ENCODE results near the gene DHRS7B.
"Not testable (repeated sequence)": the region's sequence is repeated elsewhere in the genome, so short reads cannot be mapped to it uniquely, and the experiment has no call there.

DHRS7B gene

DNA sequence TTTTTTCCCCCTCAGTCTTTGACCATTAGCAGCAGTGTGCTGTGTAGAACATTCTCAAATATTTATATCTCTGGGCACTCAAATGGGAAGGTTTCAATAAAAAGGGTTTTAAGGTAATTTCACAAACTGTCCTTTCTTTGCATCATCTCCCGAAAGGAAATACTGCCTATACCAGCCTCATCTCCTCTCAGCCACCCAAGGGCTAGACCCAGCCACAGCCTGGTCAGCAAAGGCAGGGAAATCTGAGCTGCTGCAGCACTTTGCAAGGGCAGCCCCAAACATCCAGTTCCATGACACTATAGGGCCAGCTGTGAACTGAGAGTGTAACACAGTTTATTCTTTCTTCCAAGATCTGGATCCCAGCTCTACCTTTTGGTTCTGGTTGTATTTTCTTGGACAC is 58.3 kb downstream of the DHRS7B start:
- no peak for DNase-seq

DNA sequence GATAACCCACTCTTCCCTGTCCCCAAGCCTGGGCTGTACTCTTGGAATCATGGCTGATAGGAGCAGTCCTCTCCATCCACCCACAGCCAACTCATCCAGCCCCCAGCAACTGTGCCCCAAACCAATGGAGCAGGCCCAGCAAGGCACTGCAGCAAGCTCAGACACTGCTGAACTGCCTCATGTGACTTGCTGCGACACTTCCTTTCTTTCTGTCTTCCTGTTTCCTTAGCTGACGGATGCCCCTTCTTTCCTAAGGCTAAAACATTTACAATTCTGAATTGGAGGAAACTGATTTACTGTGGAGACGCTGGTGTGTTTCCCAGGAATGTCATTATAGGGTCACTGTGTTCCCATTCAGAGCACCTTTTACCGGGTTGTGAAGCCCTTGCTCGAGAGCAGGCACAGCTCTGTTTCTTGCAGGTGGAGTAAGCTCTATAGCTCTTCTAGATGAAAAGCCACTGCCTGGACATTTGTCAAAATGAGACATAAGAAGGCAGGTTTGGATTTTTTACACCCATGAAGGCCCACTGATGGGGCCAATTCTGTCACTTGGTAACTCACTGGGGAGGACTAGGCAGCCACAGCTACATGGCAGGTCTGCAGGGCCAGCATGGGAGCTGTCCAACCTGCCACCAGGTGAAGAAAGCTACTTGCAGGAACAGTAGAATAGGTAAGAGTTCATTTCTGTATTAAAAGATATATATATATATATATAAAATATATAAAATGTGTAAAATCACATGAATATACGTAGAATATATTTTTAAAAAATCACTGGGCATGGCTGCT is 59.8 kb downstream of the DHRS7B start:
- DNase-seq, result no peak

DNA sequence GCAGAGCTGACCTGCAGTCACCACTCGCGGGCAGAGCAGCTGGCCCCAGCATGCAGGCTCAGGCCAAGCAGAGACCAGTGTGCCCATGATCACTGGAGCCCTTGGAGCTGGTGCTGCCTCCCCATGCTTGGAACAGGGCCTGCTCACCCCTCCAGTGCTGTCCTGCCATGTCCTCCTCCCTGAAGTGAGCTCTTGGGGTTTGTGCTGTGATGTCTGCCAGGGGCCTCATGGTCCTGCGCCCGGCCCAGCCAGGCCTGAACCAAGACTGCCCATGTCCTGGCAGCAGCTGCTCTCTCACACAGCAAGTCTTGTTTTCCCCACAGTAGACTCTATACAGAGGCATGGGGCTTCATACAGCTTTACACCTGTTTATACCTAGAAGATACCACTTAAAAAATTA is 62.6 kb downstream of the DHRS7B start:
- no peak for DNase-seq

- no peak for DNase-seq
Observed at GRCh38 chr17:21190078-21190477, 63.3 kb downstream of the DHRS7B start.

GRCh38 chr17:21191698-21192097 is 64.9 kb downstream of the DHRS7B start:
- no peak for DNase-seq

GRCh38 chr17:21192414-21192813 is 65.7 kb downstream of the DHRS7B start:
- not testable (repeated sequence) for DNase-seq

- no peak for DNase-seq
Observed at GRCh38 chr17:21193031-21193430, 66.3 kb downstream of the DHRS7B start.

- DNase-seq, result no peak
Observed at GRCh38 chr17:21194226-21194625, 67.5 kb downstream of the DHRS7B start.

- DNase-seq, result no peak
Observed at GRCh38 chr17:21194703-21195102, 67.9 kb downstream of the DHRS7B start.

GRCh38 chr17:21196126-21196525 is 69.4 kb downstream of the DHRS7B start:
- DNase-seq, result no peak

DNA sequence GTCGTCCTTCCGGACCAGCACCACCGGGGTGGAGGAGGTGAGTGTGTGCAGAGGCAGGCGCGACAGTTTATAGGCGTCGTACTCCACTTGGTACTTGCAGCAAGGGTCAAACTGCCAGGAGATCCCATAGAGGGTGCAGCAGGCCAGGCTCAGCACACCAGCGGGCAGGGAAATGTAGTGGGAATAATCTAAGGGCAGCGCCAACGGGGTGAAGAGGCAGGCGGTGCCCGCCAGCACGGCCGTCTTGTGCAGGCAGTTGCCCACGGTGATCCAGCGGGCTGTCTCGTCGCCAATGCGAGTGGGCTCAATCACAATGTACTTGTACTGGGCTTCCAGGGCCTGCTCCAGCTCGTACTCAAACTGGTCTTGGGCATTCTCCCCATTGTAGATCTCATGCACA is 71.6 kb downstream of the DHRS7B start:
- no peak for DNase-seq

DNA sequence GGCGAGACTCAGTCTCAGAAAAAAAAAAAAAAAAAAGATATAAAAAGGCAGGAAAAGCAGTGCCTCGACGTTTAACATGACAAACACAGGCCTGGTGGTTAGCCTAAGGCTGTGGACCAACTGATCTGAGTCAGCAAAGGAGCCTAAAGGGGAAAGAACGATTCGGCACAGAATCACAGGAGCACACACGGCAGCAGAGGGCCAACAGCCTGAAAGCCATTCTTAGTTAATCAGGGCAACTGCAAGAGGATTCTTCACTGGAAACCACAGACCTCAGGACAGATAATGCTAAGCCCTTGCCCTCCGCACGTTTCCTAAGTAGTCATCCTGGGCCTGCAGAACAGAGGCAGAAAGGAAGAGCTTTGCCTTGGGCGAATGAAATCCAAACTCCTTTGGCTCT is 72.5 kb downstream of the DHRS7B start:
- no peak for DNase-seq

GRCh38 chr17:21199856-21200255 is 73.1 kb downstream of the DHRS7B start:
- no peak for DNase-seq

DNA sequence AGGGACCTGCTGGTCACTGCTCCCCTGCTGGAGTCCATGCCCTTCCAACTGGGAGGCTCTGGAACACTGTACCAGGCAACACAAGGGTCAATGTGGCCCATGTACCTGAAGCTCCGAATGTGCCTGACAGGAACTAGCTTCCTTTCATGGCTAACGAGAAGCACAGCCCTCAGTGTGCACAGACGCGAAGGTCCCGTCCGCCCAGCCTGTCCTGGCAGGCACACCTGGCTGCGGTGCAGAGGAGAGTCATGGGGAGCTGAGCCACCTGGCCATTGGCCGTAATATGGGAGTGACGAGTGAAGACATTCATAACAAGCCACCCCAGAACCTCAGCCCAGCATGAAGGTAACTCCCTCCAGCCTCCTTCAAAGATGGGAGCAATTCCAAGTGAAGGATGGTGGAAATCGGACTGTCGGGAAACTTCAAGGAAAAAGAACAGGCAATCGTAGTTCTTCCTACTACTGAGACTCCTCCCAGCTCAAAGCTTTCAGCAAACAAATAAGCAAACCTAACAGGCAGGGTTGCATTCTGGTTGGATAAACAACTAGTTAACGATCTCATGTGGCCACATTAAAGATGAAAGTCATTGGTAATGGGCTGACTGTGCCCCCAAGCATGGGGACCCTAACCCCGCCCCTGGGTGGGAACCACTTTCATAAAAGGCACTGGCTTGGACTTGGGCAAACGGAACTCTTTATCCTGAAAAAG is 74.0 kb downstream of the DHRS7B start:
- DNase-seq, result no peak

- DNase-seq, result no peak
Observed at GRCh38 chr17:21201298-21201595, 74.5 kb downstream of the DHRS7B start.

- no peak for DNase-seq
Observed at GRCh38 chr17:21201874-21202273, 75.1 kb downstream of the DHRS7B start.

DNA sequence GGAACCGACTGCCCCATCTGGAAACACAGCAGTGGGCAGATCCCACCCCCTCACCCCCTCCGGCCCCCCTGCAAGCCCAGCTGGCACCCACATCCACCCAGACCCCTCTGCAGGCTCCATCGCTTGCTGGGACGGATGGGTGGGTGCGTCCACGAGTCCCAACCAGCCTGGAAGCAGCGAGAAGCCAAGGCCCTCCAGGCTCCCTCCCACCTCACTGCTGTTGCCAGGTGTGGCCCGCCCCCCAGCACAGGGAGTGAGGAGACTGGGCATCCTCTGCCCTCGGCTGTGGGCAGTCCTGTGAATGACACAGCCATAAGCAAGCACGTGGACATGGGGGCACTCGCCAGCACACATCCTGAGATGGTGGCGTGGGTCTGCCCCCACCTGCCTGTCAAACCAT is 75.7 kb downstream of the DHRS7B start:
- no peak for DNase-seq

GRCh38 chr17:21204935-21205334 is 78.2 kb downstream of the DHRS7B start:
- DNase-seq, result no peak

DNA sequence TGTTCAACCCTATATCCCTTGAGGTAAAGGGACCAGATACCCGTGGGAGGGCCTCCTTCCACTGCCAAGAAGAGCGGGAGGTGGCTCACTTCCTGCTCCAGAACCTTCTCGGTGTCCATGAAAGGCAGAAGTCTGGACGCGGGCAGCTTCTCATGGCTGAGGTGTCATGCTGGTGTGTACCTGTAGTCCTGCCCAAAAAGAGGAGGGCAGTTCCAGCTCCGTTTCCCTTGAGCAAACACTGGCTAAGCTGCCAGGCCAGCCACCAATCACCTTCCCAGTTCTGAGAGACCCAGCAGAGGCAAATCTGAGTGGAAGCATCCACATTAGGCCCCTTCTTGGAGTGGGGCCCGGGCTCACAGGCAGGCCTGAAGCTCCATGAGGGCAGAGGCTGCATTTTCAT is 81.6 kb downstream of the DHRS7B start:
- DNase-seq, result no peak

DNA sequence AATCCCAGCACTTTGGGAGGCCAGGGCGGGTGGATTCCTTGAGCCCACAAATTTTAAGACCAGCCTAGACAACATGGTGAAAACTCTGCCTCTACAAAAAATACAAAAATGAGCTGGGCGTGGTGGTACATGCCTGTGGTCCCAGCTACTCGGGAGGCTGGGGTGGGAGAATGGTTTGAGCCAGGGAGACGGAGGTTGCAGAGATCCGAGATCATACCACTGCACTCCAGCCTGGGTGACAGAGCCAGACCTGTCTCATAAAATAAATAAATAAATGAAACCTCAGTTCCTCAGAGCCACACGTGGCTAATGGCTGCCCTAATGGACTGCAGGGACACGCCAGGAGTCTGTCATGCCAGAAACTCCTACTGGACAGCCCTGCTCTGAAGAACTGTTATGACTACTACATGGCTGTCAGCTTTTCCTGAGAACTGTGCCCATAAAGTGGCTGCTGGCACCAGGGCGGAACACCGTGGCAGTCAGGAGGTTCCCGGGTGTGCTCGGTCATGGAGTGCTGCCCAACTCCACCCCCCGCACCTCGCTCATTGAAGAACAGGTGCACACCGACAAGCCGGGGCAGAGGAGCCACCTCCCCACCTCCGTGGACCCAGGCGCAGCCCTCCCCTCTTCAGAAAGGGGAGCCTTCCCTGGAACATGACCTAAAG is 82.9 kb downstream of the DHRS7B start:
- no peak for DNase-seq

DNA sequence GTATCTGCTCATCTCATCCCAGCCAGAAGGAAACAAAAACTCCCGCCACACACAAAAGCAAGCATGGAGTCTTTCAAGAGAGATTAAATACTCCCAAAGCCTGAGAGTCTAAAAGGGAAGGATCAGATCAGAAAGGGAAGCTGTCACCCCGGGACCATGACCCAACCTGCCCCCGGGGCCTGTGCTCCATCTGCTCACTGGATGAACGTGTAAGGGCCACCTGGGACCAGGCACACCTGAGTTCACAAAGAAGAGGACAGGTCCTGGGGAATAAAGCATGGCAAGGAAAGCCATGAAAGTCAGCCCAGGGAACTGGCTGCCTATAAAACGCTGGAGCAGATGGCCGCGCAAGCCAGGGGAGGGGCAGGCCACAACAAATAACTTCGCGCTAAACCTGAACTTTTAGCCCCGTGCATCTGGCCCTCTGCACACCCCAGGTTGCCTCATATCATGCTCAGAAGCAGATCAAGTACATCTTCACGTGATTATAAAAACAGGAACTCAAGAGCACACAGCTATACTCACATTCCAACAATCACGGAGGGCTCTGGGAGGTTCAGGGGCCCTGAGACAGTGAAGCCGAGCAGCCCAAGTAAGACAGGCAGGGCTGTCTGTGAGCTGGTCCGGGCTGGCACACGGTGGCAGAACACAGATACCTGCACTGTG is 83.8 kb downstream of the DHRS7B start:
- no peak for DNase-seq

- no peak for DNase-seq
Observed at GRCh38 chr17:21211825-21212479, 85.2 kb downstream of the DHRS7B start.

Measured in effector CD4-positive, alpha-beta T cell (primary cell).